Esophagus muscularis mucosa (tissue), 3 donors: ENCODE data around the gene ZNF652.

Experiments
- POLR2A ChIP-seq: fragments of 450-650 bp; IDR thresholded peaks from one replicate; pipeline ENCODE4 v1.6.1; 2017; ENCODE audit warnings: antibody characterized with exemption, moderate library complexity, mild to moderate bottlenecking, low read depth
- TF ChIP-seq, protein P1 (sequence below), 3 experiments: fragments of 200-600 bp in 2 of 3; fragments of 450-650 bp in 1 of 3; sonication (generic) in 2 of 3; IDR thresholded peaks; one replicate each; pipeline ENCODE4 v1.5.1; 2017 to 2019; ENCODE audit warnings: antibody characterized with exemption in 3 of 3, mild to moderate bottlenecking in 2 of 3, moderate library complexity in 1 of 3

DNA sequence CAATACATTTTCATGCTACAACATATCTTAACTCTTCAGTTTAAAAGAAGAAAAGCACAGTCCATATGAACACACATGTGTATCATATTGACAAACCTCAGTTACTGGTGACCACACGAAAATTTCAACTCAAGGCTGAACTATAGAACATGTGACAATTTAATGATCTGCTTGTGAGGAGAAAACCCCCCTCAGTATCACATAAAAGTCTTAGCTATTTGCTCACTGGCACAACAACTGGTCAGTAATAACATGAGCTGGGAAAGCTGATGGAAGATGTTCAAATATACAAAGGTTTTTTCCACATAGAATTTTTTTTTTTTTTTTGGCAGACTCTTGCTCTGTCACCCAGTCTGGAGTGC, 19.5 kb downstream of the ZNF652 start:
- TF ChIP-seq, protein P1, sequence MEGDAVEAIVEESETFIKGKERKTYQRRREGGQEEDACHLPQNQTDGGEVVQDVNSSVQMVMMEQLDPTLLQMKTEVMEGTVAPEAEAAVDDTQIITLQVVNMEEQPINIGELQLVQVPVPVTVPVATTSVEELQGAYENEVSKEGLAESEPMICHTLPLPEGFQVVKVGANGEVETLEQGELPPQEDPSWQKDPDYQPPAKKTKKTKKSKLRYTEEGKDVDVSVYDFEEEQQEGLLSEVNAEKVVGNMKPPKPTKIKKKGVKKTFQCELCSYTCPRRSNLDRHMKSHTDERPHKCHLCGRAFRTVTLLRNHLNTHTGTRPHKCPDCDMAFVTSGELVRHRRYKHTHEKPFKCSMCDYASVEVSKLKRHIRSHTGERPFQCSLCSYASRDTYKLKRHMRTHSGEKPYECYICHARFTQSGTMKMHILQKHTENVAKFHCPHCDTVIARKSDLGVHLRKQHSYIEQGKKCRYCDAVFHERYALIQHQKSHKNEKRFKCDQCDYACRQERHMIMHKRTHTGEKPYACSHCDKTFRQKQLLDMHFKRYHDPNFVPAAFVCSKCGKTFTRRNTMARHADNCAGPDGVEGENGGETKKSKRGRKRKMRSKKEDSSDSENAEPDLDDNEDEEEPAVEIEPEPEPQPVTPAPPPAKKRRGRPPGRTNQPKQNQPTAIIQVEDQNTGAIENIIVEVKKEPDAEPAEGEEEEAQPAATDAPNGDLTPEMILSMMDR (IDR thresholded peaks at IDR 0.05) = no peak
- no peak for TF ChIP-seq POLR2A
